ENCODE results near the gene ALDH1A1. TPM values are rescaled to one million over a fixed set of nuclear protein-coding genes. Genes with fewer than 3 reads are reported as not detected.

The ALDH1A1 gene
- total RNA-seq, 2 experiments from 2014 or later: not detected

Other genes with a start within 250 kb of the ALDH1A1 start
- gene ANXA1, start 198.8 kb upstream of the ALDH1A1 start, total RNA-seq (2014; rRNA removed; shearing (Covaris generic)): not detected in 2 replicates
- gene ANXA1, start 198.8 kb upstream of the ALDH1A1 start, total RNA-seq (2022): not detected in 2 replicates